GM12878 (cell line): Measurements from ENCODE around the gene SERTM2. TPM values are rescaled to one million over a fixed set of nuclear protein-coding genes. Genes with fewer than 3 reads are reported as not detected.

Source experiments
- ATAC-seq: fragments of 200-7000 bp; cut with Tn5 transposase; 3 replicates; pipeline ENCODE4 v1.9.1; 2020; ENCODE audit warnings: mild to moderate bottlenecking, moderate library complexity
- BruUV-seq: library from RNA; stranded (reverse); fragments of 400-500 nt; replicated peaks from 2 replicates; lab custom pipeline; 2021; lab: Mats Ljungman, UMichigan
- CTCF ChIA-PET: fragments of 300-600 bp; sonication (Branson Sonifier 250); formaldehyde crosslinking; extraction: SDS; loops from one replicate; lab custom pipeline; 2021; ENCODE audit warnings: inconsistent platforms; lab: Yijun Ruan, JAX
- POLR2A ChIA-PET: fragments of 350-600 bp; formaldehyde crosslinking; extraction: SDS; loops from one replicate; lab custom pipeline; 2021; ENCODE audit warnings: inconsistent platforms; lab: Charles Lee
- RAD21 ChIA-PET: fragments of 300-600 bp; sonication (Branson Sonifier 250); formaldehyde crosslinking; loops from one replicate; lab custom pipeline; 2023; ENCODE audit warnings: antibody characterized with exemption; ENCODE audit not compliant: unreplicated experiment; lab: Charles Lee
- SMC1A ChIA-PET: fragments of 300-600 bp; sonication (Branson Sonifier 250); formaldehyde crosslinking; loops from one replicate; lab custom pipeline; 2023; ENCODE audit not compliant: unreplicated experiment, uncharacterized antibody; lab: Charles Lee
- DNase-seq: peaks from one replicate; pipeline ENCODE4 v3.0.0-alpha.2; 2011; ENCODE audit warnings: low read depth, low spot score
- FAIRE-seq: peaks from 3 replicates; lab custom pipeline; 2011; peaks lifted over from hg19 to GRCh38; lab: Jason Lieb, UNC
- H2AFZ ChIP-seq: 2 replicates; pipeline ENCODE4 v1.6.0; 2011; ENCODE audit warnings: low read depth, low read length, control low read depth; ENCODE audit not compliant: control insufficient read depth
- H3K27ac ChIP-seq: 2 replicates; pipeline ENCODE4 v1.5.1; 2011; ENCODE audit warnings: control low read depth; ENCODE audit not compliant: control insufficient read depth, insufficient read depth
- H3K27me3 ChIP-seq, 2 experiments: replicated peaks in 1 of 2; 2 replicates each; pipeline versions ENCODE4 v1.6.0 to v1.6.1; 2011; ENCODE audit warnings: low read length in 1 of 2; ENCODE audit not compliant: control insufficient read depth in 2 of 2, insufficient read depth in 2 of 2
- H3K36me3 ChIP-seq, 2 experiments: 2 replicates each; pipeline ENCODE4 v1.5.1; 2011; ENCODE audit warnings: low read length in 1 of 2; ENCODE audit not compliant: control insufficient read depth in 2 of 2, insufficient read depth in 2 of 2
- H3K4me1 ChIP-seq: 2 replicates; pipeline ENCODE4 v1.6.1; 2011; ENCODE audit warnings: mild to moderate bottlenecking, low read length, moderate library complexity, mixed read lengths; ENCODE audit not compliant: control insufficient read depth, insufficient read depth
- H3K4me2 ChIP-seq: 2 replicates; pipeline ENCODE4 v1.6.0; 2011; ENCODE audit warnings: control low read depth; ENCODE audit not compliant: control insufficient read depth, insufficient read depth
- H3K4me3 ChIP-seq: fragments of 200-600 bp; sonication (generic); 2 replicates; pipeline ENCODE4 v1.5.1; 2016
- H3K79me2 ChIP-seq: 2 replicates; pipeline ENCODE4 v1.6.0; 2011; ENCODE audit warnings: low read length; ENCODE audit not compliant: control insufficient read depth, insufficient read depth
- H3K9ac ChIP-seq: 2 replicates; pipeline ENCODE4 v1.8.0; 2011; ENCODE audit warnings: low read length, control low read depth, mixed read lengths; ENCODE audit not compliant: control insufficient read depth, insufficient read depth
- H3K9me3 ChIP-seq: replicated peaks from 3 replicates; pipeline ENCODE4 v1.5.1; 2011; ENCODE audit warnings: mild to moderate bottlenecking, low read length; ENCODE audit not compliant: control insufficient read depth, insufficient read depth
- H4K20me1 ChIP-seq: 2 replicates; pipeline ENCODE4 v1.6.0; 2011; ENCODE audit not compliant: control insufficient read depth, insufficient read depth
- CREB1 ChIP-seq: IDR thresholded peaks from 2 replicates; pipeline ENCODE4 v1.6.1; 2012; ENCODE audit warnings: low read depth, mild to moderate bottlenecking, inconsistent platforms
- E2F8 ChIP-seq: fragments of 450-650 bp; IDR thresholded peaks from 2 replicates; pipeline ENCODE4 v1.6.1; 2018; ENCODE audit warnings: mild to moderate bottlenecking, low read depth, moderate library complexity; ENCODE audit not compliant: partially characterized antibody
- KDM1A ChIP-seq: fragments of 200-600 bp; sonication (generic); IDR thresholded peaks from 2 replicates; pipeline ENCODE4 v1.6.1; 2016; ENCODE audit warnings: borderline replicate concordance
- MYC ChIP-seq: IDR thresholded peaks from 2 replicates; pipeline ENCODE4 v1.6.1; 2011; ENCODE audit warnings: mild to moderate bottlenecking, low read length, moderate library complexity, inconsistent platforms; ENCODE audit not compliant: insufficient read depth, insufficient replicate concordance, insufficient read length, severe bottlenecking
- SUPT20H ChIP-seq: IDR thresholded peaks from 2 replicates; pipeline ENCODE4 v1.6.1; 2011; ENCODE audit warnings: low read depth, mild to moderate bottlenecking, low read length, moderate library complexity, borderline replicate concordance; ENCODE audit not compliant: control insufficient read depth
- in situ Hi-C: fragments of 300-500 bp; cut with MboI; formaldehyde crosslinking; loops from 9 replicates; pipeline ENCODE4 v1.14.3; 2018; ENCODE audit warnings: mixed read lengths
- intact Hi-C: fragments of 100-400 bp; cut with micrococcal nuclease; formaldehyde crosslinking; loops from one replicate; pipeline ENCODE4 v1.14.2; 2022; ENCODE audit not compliant: unreplicated experiment
- polyA plus RNA-seq, 11 experiments: library from polyadenylated mRNA; depleted of rRNA in 4 of 11; unstranded in 6 of 11; stranded (reverse) in 5 of 11; fragments of >200 nt; fragmentation: Nextera tagmentation in 4 of 11; fragmentation: Illumina TruSeq in 1 of 11; extraction: Ambion mirVana in 4 of 11; extraction: Trizol in 1 of 11; gene quantifications; 1 replicate in 1 of 11; 2 replicates in 10 of 11; pipeline versions ENCODE4 v1.2.1 to v1.2.3, GENCODE V29; 2011 to 2016; ENCODE audit warnings: inconsistent platforms in 2 of 11, missing spikeins in 2 of 11, low read depth in 1 of 11
- total RNA-seq, 4 experiments: library from RNA; depleted of rRNA in 3 of 4; stranded (reverse); fragments of >200 nt in 3 of 4; fragmentation: Illumina TruSeq in 1 of 4; extraction: Trizol in 1 of 4; gene quantifications; 2 replicates each; pipeline versions ENCODE4 v1.2.1 to v1.2.3, GENCODE V29; 2013 to 2021

The SERTM2 gene
- total and polyA plus RNA-seq, 10 of the 15 experiments (the other 5 are each of a cell fraction or from before 2014, with no cell fraction given), result not detected

- no peak for TF ChIP-seq SUPT20H
- no peak for TF ChIP-seq CREB1
- no peak for TF ChIP-seq KDM1A
Measured at GRCh38 chrX:111519215-111519614, 7.8 kb downstream of the SERTM2 start (continued).

GRCh38 chrX:111520506-111520905 is 9.1 kb downstream of the SERTM2 start:
- Histone ChIP-seq H3K36me3 (no peaks in the 10 kb centered on the region), H3K27me3 (no peaks in the 10 kb centered on the region), H3K9ac (no peak overlapping the region), H3K4me1 (no peaks in the 10 kb centered on the region), H4K20me1 (no peaks in the 10 kb centered on the region), H3K79me2 (no peaks in the 10 kb centered on the region), H3K4me2 (no peak overlapping the region), H3K9me3 (no peaks in the 10 kb centered on the region), H3K27ac (no peak overlapping the region), H2AFZ (no peak overlapping the region), H3K4me3 (no peak overlapping the region)
- in situ Hi-C loops (no loop called here), intact Hi-C loops (no loop called here)
- ChIA-PET POLR2A (no interaction called here), RAD21 (no interaction called here), CTCF (no interaction called here), SMC1A (no interaction called here)
- ATAC-seq (no peak), FAIRE-seq (no peak), DNase-seq (no peak)
- TF ChIP-seq E2F8 (no peak), MYC (no peak)
- no TSS peak for BruUV-seq
